Endothelial cell of umbilical vein (primary cell): Measurements from ENCODE around the gene RALGPS1. TPM values are rescaled to one million over a fixed set of nuclear protein-coding genes. Genes with fewer than 3 reads are reported as not detected.

Experiments
- BruUV-seq: library from RNA; stranded (reverse); fragments of 400-500 nt; replicated peaks from 2 replicates; lab custom pipeline; 2021; lab: Mats Ljungman, UMichigan
- CTCF ChIA-PET: fragments of 300-600, 350-600 bp; sonication (Branson Sonifier 250); formaldehyde crosslinking; loops from one replicate; lab custom pipeline; 2021; ENCODE audit warnings: antibody characterized with exemption, inconsistent platforms; lab: Charles Lee
- POLR2A ChIA-PET: fragments of 300-600, 350-600 bp; sonication (Branson Sonifier 250); formaldehyde crosslinking; loops from one replicate; lab custom pipeline; 2021; ENCODE audit warnings: antibody characterized with exemption, inconsistent platforms; lab: Charles Lee
- DNase-seq: peaks from one replicate; pipeline ENCODE4 v3.0.0-alpha.2; 2011; ENCODE audit warnings: low read depth, low spot score
- FAIRE-seq: peaks from 2 replicates; lab custom pipeline; 2011; peaks lifted over from hg19 to GRCh38; lab: Jason Lieb, UNC
- H2AFZ ChIP-seq: 2 replicates; pipeline ENCODE4 v1.6.0; 2012; ENCODE audit warnings: low read depth, low read length, control low read depth, inconsistent platforms
- H3K27ac ChIP-seq: 2 replicates; pipeline ENCODE4 v1.5.1; 2011; ENCODE audit warnings: low read depth, mild to moderate bottlenecking, control low read depth, low read length, moderate library complexity; ENCODE audit not compliant: insufficient read depth
- H3K27me3 ChIP-seq, 2 experiments: 2 replicates each; pipeline versions ENCODE4 v1.6.0 to v1.6.1; 2011; ENCODE audit warnings: low read length in 2 of 2, mixed read lengths in 1 of 2; ENCODE audit not compliant: control insufficient read depth in 2 of 2, insufficient read depth in 2 of 2
- H3K36me3 ChIP-seq, 2 experiments: 2 replicates in 1 of 2; 3 replicates in 1 of 2; pipeline ENCODE4 v1.5.1; 2011; ENCODE audit warnings: low read length in 2 of 2, mild to moderate bottlenecking in 1 of 2, moderate library complexity in 1 of 2; ENCODE audit not compliant: control insufficient read depth in 2 of 2, insufficient read depth in 2 of 2; ENCODE audit errors: extremely low read depth in 1 of 2
- H3K4me1 ChIP-seq: 3 replicates; pipeline ENCODE4 v1.5.1; 2011; ENCODE audit warnings: mild to moderate bottlenecking, low read length; ENCODE audit not compliant: control insufficient read depth, insufficient read depth; ENCODE audit errors: extremely low read depth
- H3K4me2 ChIP-seq: 2 replicates; pipeline ENCODE4 v1.6.1; 2011; ENCODE audit warnings: low read length, control low read depth, mixed read lengths; ENCODE audit not compliant: insufficient read depth
- H3K4me3 ChIP-seq, 3 experiments: fragments of 200-600 bp in 1 of 3; sonication (generic), shearing (Covaris generic) in 1 of 3; replicated peaks in 1 of 3; 2 replicates each; pipeline ENCODE4 v1.5.1; 2011 to 2016; ENCODE audit warnings: control low read depth in 3 of 3, low read length in 3 of 3, mild to moderate bottlenecking in 2 of 3, inconsistent platforms in 1 of 3, low read depth in 1 of 3, moderate library complexity in 1 of 3; ENCODE audit not compliant: insufficient read depth in 1 of 3
- H3K79me2 ChIP-seq: 2 replicates; pipeline ENCODE4 v1.6.0; 2012; ENCODE audit warnings: low read length, inconsistent platforms; ENCODE audit not compliant: control insufficient read depth, insufficient read depth
- H3K9ac ChIP-seq: replicated peaks from 2 replicates; pipeline ENCODE3; 2011; ENCODE audit warnings: low read length, control low read depth; ENCODE audit not compliant: insufficient read depth; ENCODE audit errors: extremely low read depth
- H3K9me1 ChIP-seq: replicated peaks from 3 replicates; pipeline ENCODE4 v1.6.0; 2011; ENCODE audit warnings: mild to moderate bottlenecking, low read length; ENCODE audit not compliant: control insufficient read depth, insufficient read depth; ENCODE audit errors: extremely low read depth
- H3K9me3 ChIP-seq: replicated peaks from 2 replicates; pipeline ENCODE4 v1.5.1; 2012; ENCODE audit warnings: low read length, inconsistent platforms; ENCODE audit not compliant: control insufficient read depth, insufficient read depth
- H4K20me1 ChIP-seq: replicated peaks from 2 replicates; pipeline ENCODE3; 2011; ENCODE audit warnings: mild to moderate bottlenecking, low read length; ENCODE audit not compliant: control insufficient read depth, insufficient read depth; ENCODE audit errors: extremely low read depth
- CTCF ChIP-seq, 2 donors: IDR thresholded peaks; 1 replicate in 1 of 2; 2 replicates in 1 of 2; pipeline ENCODE4 v1.5.1; 2011; ENCODE audit warnings: low read length in 2 of 2, mild to moderate bottlenecking in 2 of 2, moderate library complexity in 2 of 2, control low read depth in 1 of 2, inconsistent platforms in 1 of 2, low read depth in 1 of 2; ENCODE audit not compliant: insufficient read depth in 1 of 2; ENCODE audit errors: extremely low read depth in 1 of 2
- EZH2 ChIP-seq: IDR thresholded peaks from 2 replicates; pipeline ENCODE4 v1.6.1; 2012; ENCODE audit warnings: borderline replicate concordance, low read depth, mild to moderate bottlenecking, moderate library complexity, low read length, inconsistent platforms; ENCODE audit not compliant: severe bottlenecking
- FOS ChIP-seq: IDR thresholded peaks from 2 replicates; pipeline ENCODE4 v1.6.1; 2011; ENCODE audit warnings: mild to moderate bottlenecking, low read length, moderate library complexity, borderline replicate concordance; ENCODE audit not compliant: insufficient read depth
- GATA2 ChIP-seq: IDR thresholded peaks from 2 replicates; pipeline ENCODE4 v1.7.0; 2011; ENCODE audit warnings: low read depth, mild to moderate bottlenecking, moderate library complexity, mixed read lengths, low read length; ENCODE audit not compliant: insufficient read length, insufficient read depth
- JUN ChIP-seq: IDR thresholded peaks from 2 replicates; pipeline ENCODE4 v1.6.1; 2011; ENCODE audit warnings: borderline replicate concordance, low read depth; ENCODE audit not compliant: insufficient read length, insufficient read depth
- MAX ChIP-seq: IDR thresholded peaks from 2 replicates; pipeline ENCODE4 v1.6.1; 2011; ENCODE audit not compliant: insufficient read depth, insufficient read length
- MYC ChIP-seq: IDR thresholded peaks from one replicate; pipeline ENCODE4 v1.6.1; 2011; ENCODE audit warnings: mild to moderate bottlenecking, low read depth, low read length
- POLR2A ChIP-seq: IDR thresholded peaks from 2 replicates; pipeline ENCODE4 v1.6.1; 2012; ENCODE audit warnings: low read depth, mild to moderate bottlenecking, control low read depth, low read length
- POLR2AphosphoS5 ChIP-seq: IDR thresholded peaks from 2 replicates; pipeline ENCODE4 v1.6.1; 2012; ENCODE audit warnings: low read depth, mild to moderate bottlenecking, control low read depth, low read length, moderate library complexity; ENCODE audit not compliant: insufficient read depth
- dilution Hi-C: fragments of 300-500 bp; cut with MboI; formaldehyde crosslinking; loops from one replicate; pipeline ENCODE4 v1.15.0; 2019; ENCODE audit warnings: low sequenced_read_pairs; ENCODE audit not compliant: extremely low pct_ligation_motif_present
- intact Hi-C: fragments of 100-400 bp; cut with micrococcal nuclease; formaldehyde crosslinking; loops from one replicate; pipeline ENCODE4 v1.10.0; 2022
- polyA plus RNA-seq, 4 experiments: library from polyadenylated mRNA; depleted of rRNA in 3 of 4; stranded (reverse) in 3 of 4; unstranded in 1 of 4; fragments of >200 nt; gene quantifications; 2 replicates each; pipeline versions ENCODE4 v1.2.1 to v1.2.3, GENCODE V29; 2011 to 2012; ENCODE audit warnings: missing spikeins in 1 of 4
- total RNA-seq: library from RNA; stranded (reverse); gene quantifications from 2 replicates; pipeline ENCODE4 v1.2.3, GENCODE V29; 2021

RALGPS1 gene
- total and polyA plus RNA-seq, 2 donors (not counting 3 experiments of a cell fraction or from before 2014, with no cell fraction given) = 3.8 to 5.5 TPM

- CTCF ChIA-PET = interaction anchor here (0.7 to 1.0 kb wide), 2 partner anchors 65 to 193 kb away, joined by 3 read pairs; no protein-coding TSS in a partner anchor
- Histone ChIP-seq H4K20me1 (no peaks in the 10 kb centered on the region), H2AFZ (no peak overlapping the region), H3K4me2 (no peak overlapping the region), H3K9me3 (no peaks in the 10 kb centered on the region), H3K9me1 (no peaks in the 10 kb centered on the region), H3K4me3 (no peak overlapping the region), H3K36me3 (no peaks in the 10 kb centered on the region), H3K9ac (no peak overlapping the region), H3K27ac (no peak overlapping the region), H3K4me1 (no peaks in the 10 kb centered on the region), H3K27me3 (peaks cover 0 to 4% of the 10 kb centered on the region in 2 experiments), H3K79me2 (no peaks in the 10 kb centered on the region)
- no peak for FAIRE-seq
- TF ChIP-seq EZH2 (no peak), CTCF (IDR thresholded peaks at IDR 0.05; ENCODE audit: extremely low read depth in 1 of 2, insufficient read depth in 1 of 2, low read depth in 1 of 2, low read length in 2 of 2) (no peak), GATA2 (no peak), FOS (no peak), MAX (no peak), MYC (no peak), JUN (no peak), POLR2AphosphoS5 (no peak), POLR2A (no peak)
- DNase-seq = no peak
- no TSS peak for BruUV-seq
- POLR2A ChIA-PET = no interaction called here
- dilution Hi-C loops = no loop called here
- intact Hi-C loops = no loop called here
These were observed 219.2 kb downstream of the RALGPS1 start for GRCh38 chr9:127133739-127134167.
